HEK293T (cell line): ENCODE results near the gene MAFG.

Experiments
- ARNT ChIP-seq: fragments of 450-650 bp; IDR thresholded peaks from 2 replicates; pipeline ENCODE4 v1.6.1; 2017; ENCODE audit warnings: mild to moderate bottlenecking
- BHLHE40 ChIP-seq: fragments of 450-650 bp; IDR thresholded peaks from 2 replicates; pipeline ENCODE4 v1.6.1; 2016; ENCODE audit warnings: mild to moderate bottlenecking, moderate library complexity, borderline replicate concordance
- CTBP1 ChIP-seq: fragments of 450-650 bp; IDR thresholded peaks from 2 replicates; pipeline ENCODE4 v1.6.1; 2016; ENCODE audit warnings: borderline replicate concordance
- ELF4 ChIP-seq: fragments of 450-650 bp; IDR thresholded peaks from 2 replicates; pipeline ENCODE4 v1.6.1; 2017; ENCODE audit warnings: antibody characterized with exemption
- FOXA1 ChIP-seq: fragments of 450-650 bp; IDR thresholded peaks from 2 replicates; pipeline ENCODE4 v1.6.1; 2016; ENCODE audit warnings: mild to moderate bottlenecking
- FOXK2 ChIP-seq: fragments of 450-650 bp; IDR thresholded peaks from 2 replicates; pipeline ENCODE4 v1.6.1; 2016; ENCODE audit warnings: mild to moderate bottlenecking
- HDGF ChIP-seq: fragments of 450-650 bp; IDR thresholded peaks from 2 replicates; pipeline ENCODE4 v1.6.1; 2017; ENCODE audit warnings: antibody characterized with exemption, borderline replicate concordance
- L3MBTL2 ChIP-seq: fragments of 450-650 bp; conservative IDR thresholded peaks from 2 replicates; pipeline ENCODE4 v1.6.1; 2016; ENCODE audit warnings: mild to moderate bottlenecking
- NFRKB ChIP-seq: fragments of 450-650 bp; IDR thresholded peaks from 2 replicates; pipeline ENCODE4 v1.6.1; 2016; ENCODE audit warnings: mild to moderate bottlenecking, moderate library complexity
- SP1 ChIP-seq: fragments of 450-650 bp; IDR thresholded peaks from 2 replicates; pipeline ENCODE4 v1.6.1; 2017
- SUZ12 ChIP-seq: fragments of 450-650 bp; IDR thresholded peaks from 2 replicates; pipeline ENCODE4 v1.6.1; 2016; ENCODE audit warnings: mild to moderate bottlenecking
- TARDBP ChIP-seq: fragments of 450-650 bp; IDR thresholded peaks from 2 replicates; pipeline ENCODE4 v1.6.1; 2016

GRCh38 chr17:81900181-81900820 lies 27.2 kb downstream of the MAFG start:
- TF ChIP-seq SP1 (no peak), SUZ12 (no peak), NFRKB (no peak), ARNT (no peak), FOXA1 (no peak), HDGF (no peak), BHLHE40 (no peak), ELF4 (no peak), TARDBP (no peak), FOXK2 (no peak), L3MBTL2 (no peak), CTBP1 (no peak)
